ENCODE data around the gene CCDC110.

DNA sequence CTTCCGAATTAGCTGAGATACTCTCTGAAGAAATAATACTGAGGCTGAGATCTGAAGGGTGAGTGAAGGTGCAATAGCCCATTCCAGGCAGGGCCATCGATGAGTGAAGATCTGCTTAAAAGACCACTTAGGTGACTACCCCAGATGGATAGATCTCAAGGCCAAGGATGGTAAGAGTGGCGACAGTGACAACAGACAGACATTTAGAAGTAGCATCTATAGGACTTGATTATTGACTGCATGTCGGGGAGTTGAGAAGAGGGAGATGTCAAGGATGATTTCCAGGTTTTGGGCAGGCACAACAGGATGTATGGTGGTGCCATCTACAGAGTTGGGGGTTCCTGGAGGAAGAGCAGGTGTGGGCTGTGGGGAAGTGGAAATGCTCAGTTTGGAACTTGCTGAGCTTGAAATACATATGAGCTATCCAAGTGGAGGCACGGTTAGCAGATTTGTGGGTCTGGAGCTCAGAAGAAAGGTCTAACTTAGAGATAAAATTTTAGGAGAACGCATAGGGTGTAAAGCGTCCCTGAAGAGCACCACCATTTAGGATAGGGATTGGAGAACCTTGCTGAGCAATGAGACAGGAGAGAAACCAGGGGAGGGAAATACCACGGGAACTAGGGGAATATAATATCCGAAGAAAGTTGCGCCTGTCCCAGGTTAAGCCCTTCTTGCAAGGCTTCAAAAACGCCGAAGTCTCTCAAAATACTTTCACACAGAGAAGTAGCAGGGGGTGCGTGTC is 46.5 kb downstream of the CCDC110 start:
- TF ChIP-seq SNAPC2 (CRISPR knock-in tag; IDR thresholded peaks at IDR 0.05), result no peak
- no peak for TF ChIP-seq RAD21 (CRISPR knock-in tag; IDR thresholded peaks at IDR 0.05)
- TF ChIP-seq ESRRA (CRISPR knock-in tag; IDR thresholded peaks at IDR 0.05; ENCODE audit: low read depth), result no peak
- no peak for TF ChIP-seq SOX6 (IDR thresholded peaks at IDR 0.05)
- no peak for TF ChIP-seq SOX6 (CRISPR knock-in tag; IDR thresholded peaks at IDR 0.05)
- no peak for TF ChIP-seq AHR (CRISPR knock-in tag; IDR thresholded peaks at IDR 0.05)
- no peak for TF ChIP-seq KDM1A (CRISPR knock-in tag; IDR thresholded peaks at IDR 0.05)
